PC-9 (cell line): ENCODE data around the gene CBFB. TPM values are rescaled to one million over a fixed set of nuclear protein-coding genes. Genes with fewer than 3 reads are reported as not detected.

Experiments
- BruUV-seq: library from RNA; stranded (reverse); fragments of 400-500 nt; replicated peaks from 2 replicates; lab custom pipeline; 2021; lab: Mats Ljungman, UMichigan
- CTCF ChIA-PET: fragments of 300-600 bp; sonication (Branson Sonifier 250); formaldehyde crosslinking; loops from one replicate; lab custom pipeline; 2022; ENCODE audit warnings: antibody characterized with exemption; lab: Charles Lee
- POLR2A ChIA-PET: fragments of 300-600 bp; sonication (Branson Sonifier 250); formaldehyde crosslinking; loops from one replicate; lab custom pipeline; 2022; ENCODE audit warnings: antibody characterized with exemption; ENCODE audit not compliant: unreplicated experiment; lab: Charles Lee
- DNase-seq, 2 experiments: peaks; one replicate each; pipeline versions ENCODE4 v3.0.0 to v3.0.0-alpha.2; 2015 to 2022; ENCODE audit warnings: mixed read lengths in 1 of 2
- H2AFZ ChIP-seq: fragments of 200-600 bp; sonication (generic); 2 replicates; pipeline ENCODE4 v1.8.1; 2017; ENCODE audit warnings: antibody characterized with exemption
- H3F3A ChIP-seq: fragments of 200-600 bp; sonication (generic); 2 replicates; pipeline ENCODE4 v1.8.1; 2017; ENCODE audit warnings: antibody characterized with exemption, mild to moderate bottlenecking, low read depth; ENCODE audit not compliant: insufficient read depth
- H3K27ac ChIP-seq: fragments of 200-600 bp; sonication (generic); 2 replicates; pipeline ENCODE4 v1.6.1; 2016; ENCODE audit warnings: mixed run types
- H3K27me3 ChIP-seq: fragments of 200-600 bp; sonication (generic); 2 replicates; pipeline ENCODE4 v1.6.1; 2016; ENCODE audit warnings: low read depth, mixed run types; ENCODE audit not compliant: insufficient read depth
- H3K36me3 ChIP-seq: fragments of 200-600 bp; sonication (generic); 2 replicates; pipeline ENCODE4 v1.6.1; 2016; ENCODE audit warnings: low read depth, mixed run types
- H3K4me1 ChIP-seq: fragments of 200-600 bp; sonication (generic); replicated peaks from 2 replicates; pipeline ENCODE4 v1.6.1; 2016; ENCODE audit warnings: mixed run types; ENCODE audit not compliant: insufficient read depth
- H3K4me2 ChIP-seq: fragments of 200-600 bp; sonication (generic); 2 replicates; pipeline ENCODE4 v1.6.1; 2017; ENCODE audit warnings: mixed run types
- H3K4me3 ChIP-seq: fragments of 200-600 bp; sonication (generic); 2 replicates; pipeline ENCODE4 v1.6.1; 2016; ENCODE audit warnings: mixed run types
- H3K79me2 ChIP-seq: fragments of 200-600 bp; sonication (generic); 2 replicates; pipeline ENCODE4 v1.6.1; 2017; ENCODE audit warnings: low read depth, mixed run types
- H3K9me2 ChIP-seq: fragments of 200-600 bp; sonication (generic); 2 replicates; pipeline ENCODE4 v1.8.1; 2017; ENCODE audit warnings: mild to moderate bottlenecking; ENCODE audit not compliant: insufficient read depth
- H3K9me3 ChIP-seq: fragments of 200-600 bp; sonication (generic); 2 replicates; pipeline ENCODE4 v1.8.1; 2016; ENCODE audit warnings: low read depth; ENCODE audit not compliant: insufficient read depth
- H4K20me1 ChIP-seq: fragments of 200-600 bp; sonication (generic); 2 replicates; pipeline ENCODE4 v1.8.1; 2017; ENCODE audit not compliant: insufficient read depth
- EZH2 ChIP-seq: fragments of 200-600 bp; sonication (generic); IDR thresholded peaks from 2 replicates; pipeline ENCODE4 v1.8.0; 2017; ENCODE audit warnings: antibody characterized with exemption, low read depth
- intact Hi-C: fragments of 100-400 bp; cut with micrococcal nuclease; formaldehyde crosslinking; loops from one replicate; pipeline ENCODE4 v1.10.0; 2022; ENCODE audit not compliant: unreplicated experiment
- total RNA-seq: library from RNA; stranded (reverse); gene quantifications from 2 replicates; pipeline ENCODE4 v1.2.3, GENCODE V29; 2021
- TF ChIP-seq, protein P1 (sequence below): fragments of 200-600 bp; sonication (generic); conservative IDR thresholded peaks from 2 replicates; pipeline ENCODE4 v1.6.1; 2017; ENCODE audit warnings: mixed run types, antibody characterized with exemption, mild to moderate bottlenecking, moderate library complexity

The CBFB gene
- total RNA-seq, 1 experiment from 2014 or later: 63.3 TPM

DNA sequence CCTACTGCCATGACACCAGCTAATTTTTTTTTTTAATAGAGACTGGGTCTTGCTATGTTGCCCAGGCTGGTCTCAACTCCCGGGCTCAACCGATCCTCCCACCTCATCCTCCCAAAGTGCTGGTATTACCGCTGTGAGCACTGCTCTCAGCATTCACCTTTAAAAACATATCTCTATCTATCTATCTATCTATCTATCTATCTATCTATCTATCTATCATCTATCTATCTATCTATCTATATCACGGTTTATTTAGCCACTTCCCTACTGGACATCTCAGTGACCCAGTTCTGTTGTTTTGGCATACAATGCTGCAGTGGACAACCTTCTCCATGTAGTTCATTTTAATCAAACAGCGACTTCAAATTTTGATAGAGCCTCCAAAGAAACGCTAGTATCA, 79.5 kb downstream of the CBFB start:
- DNase-seq: no peak
- H3K36me3 ChIP-seq: no peaks in the 10 kb centered on the region
- H3K9me2 ChIP-seq: no peaks in the 10 kb centered on the region
- H3K4me2 ChIP-seq: no peak overlapping the region
- no peaks in the 10 kb centered on the region for H3K27me3 ChIP-seq
- peaks cover 37% of the 10 kb centered on the region for H3K79me2 ChIP-seq
- CTCF ChIA-PET: no interaction called here
- POLR2A ChIA-PET: interaction anchor here (0.6 kb wide), 1 partner anchor 192 kb away, joined by 4 read pairs; no protein-coding TSS in a partner anchor
- peak overlapping the region; percentile 97; the same call in 1 of the 2 replicates for H2AFZ ChIP-seq
- H4K20me1 ChIP-seq: peaks cover 7% of the 10 kb centered on the region; the same call in 1 of the 2 replicates
- intact Hi-C loops: no loop called here
- no TSS peak for BruUV-seq
- H3K27ac ChIP-seq: no peak overlapping the region
- no peak for TF ChIP-seq EZH2
- TF ChIP-seq, protein P1, sequence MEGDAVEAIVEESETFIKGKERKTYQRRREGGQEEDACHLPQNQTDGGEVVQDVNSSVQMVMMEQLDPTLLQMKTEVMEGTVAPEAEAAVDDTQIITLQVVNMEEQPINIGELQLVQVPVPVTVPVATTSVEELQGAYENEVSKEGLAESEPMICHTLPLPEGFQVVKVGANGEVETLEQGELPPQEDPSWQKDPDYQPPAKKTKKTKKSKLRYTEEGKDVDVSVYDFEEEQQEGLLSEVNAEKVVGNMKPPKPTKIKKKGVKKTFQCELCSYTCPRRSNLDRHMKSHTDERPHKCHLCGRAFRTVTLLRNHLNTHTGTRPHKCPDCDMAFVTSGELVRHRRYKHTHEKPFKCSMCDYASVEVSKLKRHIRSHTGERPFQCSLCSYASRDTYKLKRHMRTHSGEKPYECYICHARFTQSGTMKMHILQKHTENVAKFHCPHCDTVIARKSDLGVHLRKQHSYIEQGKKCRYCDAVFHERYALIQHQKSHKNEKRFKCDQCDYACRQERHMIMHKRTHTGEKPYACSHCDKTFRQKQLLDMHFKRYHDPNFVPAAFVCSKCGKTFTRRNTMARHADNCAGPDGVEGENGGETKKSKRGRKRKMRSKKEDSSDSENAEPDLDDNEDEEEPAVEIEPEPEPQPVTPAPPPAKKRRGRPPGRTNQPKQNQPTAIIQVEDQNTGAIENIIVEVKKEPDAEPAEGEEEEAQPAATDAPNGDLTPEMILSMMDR: no peak
- no peaks in the 10 kb centered on the region for H3K9me3 ChIP-seq
- peaks cover 24% of the 10 kb centered on the region for H3F3A ChIP-seq
- peaks cover 29% of the 10 kb centered on the region for H3K4me1 ChIP-seq
- H3K4me3 ChIP-seq: no peak overlapping the region

DNA sequence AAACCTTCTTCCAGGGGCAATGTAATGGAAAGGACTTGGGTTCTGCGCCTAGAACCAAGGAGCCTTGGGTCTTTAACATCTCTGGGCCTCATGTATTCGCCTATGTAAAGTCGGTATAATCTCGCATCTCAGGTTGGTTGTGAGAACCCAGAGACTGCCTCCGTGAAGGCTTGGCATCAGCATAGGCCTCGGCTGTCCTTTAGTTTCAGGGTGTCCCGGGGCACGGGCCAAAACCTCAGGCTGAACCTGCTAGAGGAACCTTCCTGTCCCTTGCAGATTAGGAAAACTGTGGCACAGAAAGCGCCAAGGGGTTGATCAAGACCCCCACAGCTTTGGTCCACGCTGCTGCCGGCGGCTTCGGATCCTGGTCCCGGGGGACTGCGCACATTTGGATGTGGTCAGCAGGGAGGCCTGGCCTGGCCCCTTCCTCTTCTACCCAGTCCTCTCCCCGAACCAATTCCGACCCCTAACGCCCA, 80.0 kb downstream of the CBFB start:
- no peak for DNase-seq
- no peaks in the 10 kb centered on the region for H3K9me3 ChIP-seq
- ChIA-PET POLR2A (interaction anchor here (0.6 kb wide), 1 partner anchor 192 kb away, joined by 4 read pairs; no protein-coding TSS in a partner anchor), CTCF (no interaction called here)
- H4K20me1 ChIP-seq: peaks cover 7% of the 10 kb centered on the region; the same call in 1 of the 2 replicates
- peaks cover 25% of the 10 kb centered on the region for H3F3A ChIP-seq
- no peaks in the 10 kb centered on the region for H3K27me3 ChIP-seq
- peak overlapping the region; percentile 97 for H2AFZ ChIP-seq
- no peaks in the 10 kb centered on the region for H3K36me3 ChIP-seq
- peaks cover 33% of the 10 kb centered on the region for H3K4me1 ChIP-seq
- H3K9me2 ChIP-seq: no peaks in the 10 kb centered on the region
- H3K4me3 ChIP-seq: peak overlapping the region; percentile 79; the same call in 1 of the 2 replicates
- TF ChIP-seq EZH2: no peak
- TF ChIP-seq, protein P1: no peak
- intact Hi-C loops: no loop called here
- no peak overlapping the region for H3K27ac ChIP-seq
- peaks cover 42% of the 10 kb centered on the region for H3K79me2 ChIP-seq
- BruUV-seq: no TSS peak
- peak overlapping the region; percentile 95 for H3K4me2 ChIP-seq

DNA sequence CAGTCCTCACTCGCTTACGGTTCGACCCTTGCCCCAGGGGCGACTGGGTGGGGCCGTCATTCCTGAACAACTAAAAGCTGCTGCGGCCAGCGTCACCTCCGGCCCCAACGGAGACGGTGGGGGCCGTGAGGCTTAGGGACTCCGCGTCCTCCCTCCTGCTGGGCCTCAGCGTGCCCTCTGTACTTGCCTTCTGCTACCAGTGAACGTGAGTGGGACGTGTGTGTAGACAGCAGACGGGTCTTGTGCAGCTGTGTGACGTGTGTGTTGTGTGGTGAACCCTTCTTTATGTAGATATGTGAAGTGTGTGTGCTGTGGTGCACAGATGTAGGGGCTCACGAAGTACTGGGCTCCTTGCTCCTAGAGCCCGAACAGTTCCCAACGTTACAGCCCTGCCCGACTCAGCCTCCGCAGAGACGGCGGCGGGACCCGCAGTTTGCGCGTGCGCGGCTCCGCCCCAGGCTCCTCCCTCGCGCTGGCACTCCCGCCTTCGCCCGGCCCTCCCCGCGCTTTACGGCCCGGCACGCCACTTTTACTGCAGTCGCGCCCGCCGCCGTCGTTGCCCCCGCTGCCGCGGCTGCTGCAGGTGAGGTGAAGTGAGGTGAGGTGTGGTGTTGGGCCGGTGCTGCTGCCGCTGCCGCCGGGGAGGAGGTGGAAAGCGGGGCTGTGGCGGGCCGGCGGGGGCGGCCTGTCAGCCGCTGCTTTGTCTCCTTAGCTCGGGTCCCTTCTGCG, 80.6 kb downstream of the CBFB start, which contains the start of gene PHAF1:
TSS of gene PHAF1 (plus strand) at position 535 of the 729 bp plus-strand sequence. CDS start 235 bp downstream, outside the sequence.
- peaks cover 38% of the 10 kb centered on the region for H3K4me1 ChIP-seq
- TF ChIP-seq, protein P1: no peak
- TF ChIP-seq EZH2: no peak
- no peaks in the 10 kb centered on the region for H3K36me3 ChIP-seq
- peak within 1 kb of the TSS; percentile 95 for H3K4me2 ChIP-seq
- TSS peak; percentile 57 for BruUV-seq
- H3K27ac ChIP-seq: no peak within 1 kb of the TSS
- peaks cover 48% of the 10 kb centered on the region for H3K79me2 ChIP-seq
- peak within 1 kb of the TSS; percentile 79 for H3K4me3 ChIP-seq
- ChIA-PET CTCF (no interaction called here), POLR2A (interaction anchor here (0.6 to 0.7 kb wide), 2 partner anchors 83 to 556 kb away, joined by 5 to 7 read pairs; no protein-coding TSS in a partner anchor)
- no peaks in the 10 kb centered on the region for H3K9me2 ChIP-seq
- peak within 1 kb of the TSS; percentile 97 for H2AFZ ChIP-seq
- DNase-seq: peak; percentile 75 to 96
- peaks cover 9% of the 10 kb centered on the region; the same call in 1 of the 2 replicates for H4K20me1 ChIP-seq
- H3K27me3 ChIP-seq: no peaks in the 10 kb centered on the region
- no peaks in the 10 kb centered on the region for H3K9me3 ChIP-seq
- peaks cover 22% of the 10 kb centered on the region for H3F3A ChIP-seq
- intact Hi-C loops: loop anchor here (5.0 kb wide), 1 partner anchor 48 kb away; the partner anchor contains the start of genes FBXL8 and TRADD
